ENCODE measurements around the gene RTKN2.

The RTKN2 gene

DNA sequence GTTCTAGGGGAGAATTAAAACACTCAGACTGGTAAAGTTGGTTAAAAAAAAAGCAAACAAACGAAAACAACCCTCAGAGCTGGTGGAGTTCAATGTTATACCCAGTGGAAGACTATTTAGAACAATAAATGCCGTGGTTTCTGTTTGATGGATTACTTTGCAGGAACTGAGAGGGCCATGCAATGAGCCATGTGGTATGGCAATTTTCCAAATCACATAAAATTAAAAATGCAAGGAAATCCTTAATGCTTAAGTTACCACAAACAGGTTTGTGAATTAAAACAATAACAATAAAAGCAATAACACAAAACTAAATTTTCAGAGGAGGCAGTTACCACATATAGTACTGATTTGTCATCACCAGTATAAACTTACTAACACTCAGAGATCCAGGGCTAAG is 96.9 kb downstream of the RTKN2 start:
- DNase-seq (ENCODE audit: low spot score): no peak

DNA sequence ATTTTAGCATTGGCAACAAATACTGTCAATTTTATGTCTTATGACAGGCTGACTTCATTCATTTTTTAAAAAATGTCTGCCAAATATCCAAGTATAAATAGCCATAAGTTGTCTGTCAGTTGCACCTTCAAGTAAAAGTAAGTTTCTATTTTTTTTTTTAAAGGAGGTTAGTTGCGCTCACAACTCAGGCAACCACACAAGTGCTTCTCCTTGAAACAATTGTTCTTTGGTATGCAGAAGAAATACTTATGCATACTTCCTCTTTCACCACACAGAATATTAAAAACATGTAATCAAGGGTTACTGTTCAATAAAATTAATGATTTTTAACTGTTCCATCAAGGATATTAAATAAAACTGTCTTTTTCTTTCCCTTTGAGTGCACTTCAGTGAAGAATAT is 97.9 kb downstream of the RTKN2 start:
- no peak for DNase-seq (ENCODE audit: low spot score)

DNA sequence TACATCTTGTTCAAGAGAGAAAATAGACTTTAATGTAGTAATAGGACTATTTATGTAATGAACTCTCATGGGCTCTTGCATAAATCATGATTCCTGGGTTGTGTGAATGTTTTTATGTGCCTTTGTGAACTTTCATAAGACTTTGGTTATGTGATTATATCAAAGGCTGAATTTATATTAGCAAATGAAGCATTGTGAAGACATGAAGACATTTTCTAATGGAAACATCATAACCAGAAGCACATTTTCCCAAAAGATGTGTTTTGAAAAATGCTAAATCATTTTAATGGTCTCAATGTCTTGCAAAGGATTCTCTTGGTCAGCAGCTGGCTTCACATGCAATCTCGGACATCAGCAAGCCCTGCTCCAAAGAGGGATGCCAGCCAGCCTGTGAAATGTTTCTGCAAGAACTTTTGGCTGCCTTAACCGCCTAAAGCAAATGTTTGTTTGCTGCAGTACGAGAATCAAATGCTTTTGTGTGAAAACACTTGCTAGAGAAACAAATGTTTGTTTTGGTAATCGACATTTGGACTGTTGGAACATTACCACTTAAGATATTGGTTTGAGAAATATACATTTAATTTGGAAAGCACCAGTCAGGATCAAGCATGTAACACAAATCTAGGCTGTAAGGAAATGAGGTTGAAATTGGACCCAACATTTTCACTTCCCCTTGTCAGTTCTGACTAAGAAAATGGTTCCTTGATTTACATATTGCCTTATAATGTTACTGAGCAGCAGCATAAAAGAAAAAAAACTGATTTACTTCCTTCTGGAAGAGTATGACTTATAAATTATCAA is 102.1 kb downstream of the RTKN2 start:
- DNase-seq (ENCODE audit: low spot score): no peak

DNA sequence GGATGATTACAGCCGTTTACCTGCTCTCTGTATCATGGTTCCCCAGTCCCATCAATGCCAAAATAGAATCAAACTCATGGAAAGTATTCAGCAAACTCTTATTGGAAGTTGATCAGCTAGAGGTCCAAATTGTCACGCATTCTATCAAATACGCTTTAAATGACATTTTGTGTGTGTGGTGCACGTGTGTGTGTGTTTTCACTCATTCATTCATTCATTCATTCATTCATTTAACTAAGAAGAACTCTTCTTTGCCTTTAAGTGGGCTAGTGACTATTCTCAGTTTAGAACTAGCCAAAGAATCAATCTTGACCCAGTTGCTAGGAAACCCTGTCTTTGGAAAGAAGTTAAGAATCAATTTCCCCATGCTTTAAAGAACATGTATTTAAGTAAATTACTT is 102.8 kb downstream of the RTKN2 start:
- DNase-seq (ENCODE audit: low spot score): no peak

DNA sequence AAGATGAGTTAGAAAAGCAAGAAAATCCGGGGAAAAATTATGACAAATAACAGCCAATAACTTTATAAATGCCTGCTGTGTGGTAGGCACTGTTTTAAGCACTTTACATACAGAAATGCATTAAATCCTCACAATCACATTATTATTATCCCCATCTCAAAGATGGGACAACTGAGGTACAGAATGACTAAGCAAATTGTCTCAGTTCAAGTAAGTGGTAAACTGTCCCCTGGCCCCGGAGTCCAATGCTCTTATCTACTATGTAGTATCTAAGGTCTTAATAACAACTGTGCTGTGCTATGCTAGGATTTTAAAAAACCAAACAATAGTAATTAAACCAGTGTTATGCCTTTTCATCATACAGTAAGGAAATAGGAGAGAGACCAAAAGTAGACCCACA is 105.6 kb downstream of the RTKN2 start:
- no peak for DNase-seq (ENCODE audit: low spot score)

DNA sequence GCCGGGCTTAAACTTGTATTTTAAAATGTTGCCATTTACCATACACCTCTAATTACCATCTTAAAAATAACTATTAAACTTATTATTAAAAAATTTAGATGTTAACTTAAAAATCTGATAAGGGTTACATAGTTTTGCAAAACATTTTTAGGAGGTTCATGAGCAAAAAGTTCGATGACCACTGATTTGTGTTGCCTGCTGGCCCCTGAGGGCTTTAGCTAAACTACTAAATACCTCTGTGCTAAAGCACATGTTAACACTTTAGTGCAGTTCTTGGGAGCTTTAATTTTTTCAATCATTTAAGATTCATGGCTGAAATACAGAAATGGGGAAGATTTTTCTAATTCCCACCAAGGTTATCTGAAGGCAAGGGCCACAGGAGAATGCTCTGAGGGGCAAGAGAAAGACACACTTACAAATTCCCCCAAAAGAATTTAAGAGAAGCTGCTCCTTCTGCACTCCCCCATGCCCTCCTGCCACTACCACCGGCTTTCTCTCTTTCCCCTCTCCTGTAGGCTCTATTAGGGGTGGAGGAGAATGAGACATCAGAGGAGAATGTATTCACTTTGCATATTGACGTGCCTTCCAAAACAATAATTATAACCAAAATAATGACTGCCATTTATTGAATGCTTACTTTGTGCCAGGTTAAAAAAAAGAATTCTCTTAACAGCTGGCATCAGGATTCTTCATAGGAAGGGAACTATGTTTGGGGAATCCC is 106.2 kb downstream of the RTKN2 start:
- no peak for DNase-seq (ENCODE audit: low spot score)

DNA sequence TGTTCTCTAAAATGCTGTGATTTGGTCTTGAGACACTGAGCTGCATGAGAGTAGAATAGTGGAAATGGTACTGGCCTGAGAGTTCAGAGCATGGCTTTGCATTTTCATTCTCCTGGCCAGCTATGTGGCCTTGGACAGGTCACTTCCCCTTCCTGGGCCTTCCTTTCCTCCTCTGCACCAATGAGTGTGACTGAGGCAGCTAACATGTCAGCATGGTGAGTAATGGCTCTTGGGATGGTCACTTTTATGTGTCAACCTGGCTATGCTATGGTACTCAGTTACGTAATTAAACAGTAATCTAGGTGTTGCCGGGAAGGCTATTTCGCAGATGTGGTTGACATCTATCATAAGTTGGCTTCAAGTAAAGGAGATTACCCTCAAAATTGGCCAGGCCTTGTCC is 109.3 kb downstream of the RTKN2 start:
- DNase-seq (ENCODE audit: low spot score): no peak

DNA sequence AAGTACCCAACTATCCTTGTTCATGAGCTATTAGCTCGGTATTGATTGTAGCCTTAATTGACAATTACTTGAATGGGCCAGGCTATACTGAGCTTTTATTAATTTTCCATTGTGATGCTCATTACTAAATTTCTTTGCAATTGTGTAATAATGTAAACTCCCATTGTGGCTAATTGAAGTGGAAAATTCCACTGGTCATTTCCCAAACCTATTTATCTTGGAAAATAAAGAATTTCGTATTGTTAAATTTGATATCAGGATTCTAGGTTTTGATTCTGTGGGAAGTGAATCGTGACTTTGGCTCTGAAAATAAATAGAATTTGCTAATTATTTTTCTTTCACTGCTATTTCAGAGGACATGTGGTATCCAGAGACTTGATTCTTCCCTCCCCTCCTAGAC is 111.0 kb downstream of the RTKN2 start:
- no peak for DNase-seq (ENCODE audit: low spot score)

DNA sequence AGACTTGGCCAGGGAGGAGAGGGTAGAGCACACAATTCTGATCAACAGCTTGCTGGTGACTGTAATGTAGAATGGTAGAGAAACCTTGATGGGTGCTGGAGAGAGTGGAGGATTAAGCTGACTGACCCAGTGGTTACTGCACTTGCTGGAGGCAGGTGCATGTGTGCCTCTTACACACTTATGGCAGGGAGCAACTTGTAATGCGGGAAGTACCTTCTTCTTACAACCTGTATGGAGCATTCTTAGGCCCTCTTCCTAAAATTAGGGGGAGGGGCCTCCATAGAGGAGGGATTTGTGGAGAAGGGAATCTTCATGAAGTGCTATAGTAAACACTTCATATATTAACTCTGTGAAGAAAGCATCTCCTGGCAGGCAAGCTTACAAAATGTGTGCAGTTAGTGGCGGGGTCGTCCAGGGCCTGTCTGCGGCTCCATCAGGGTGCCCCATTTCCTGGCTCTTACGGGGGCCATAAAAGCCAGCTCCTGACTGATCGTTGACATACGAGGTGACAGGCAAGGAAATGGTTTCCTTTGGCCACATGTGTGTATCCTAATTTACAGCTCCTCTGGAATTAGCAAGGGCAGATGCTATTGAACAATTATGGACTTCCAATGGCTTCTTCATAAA is 113.5 kb downstream of the RTKN2 start:
- DNase-seq (ENCODE audit: low spot score): no peak

DNA sequence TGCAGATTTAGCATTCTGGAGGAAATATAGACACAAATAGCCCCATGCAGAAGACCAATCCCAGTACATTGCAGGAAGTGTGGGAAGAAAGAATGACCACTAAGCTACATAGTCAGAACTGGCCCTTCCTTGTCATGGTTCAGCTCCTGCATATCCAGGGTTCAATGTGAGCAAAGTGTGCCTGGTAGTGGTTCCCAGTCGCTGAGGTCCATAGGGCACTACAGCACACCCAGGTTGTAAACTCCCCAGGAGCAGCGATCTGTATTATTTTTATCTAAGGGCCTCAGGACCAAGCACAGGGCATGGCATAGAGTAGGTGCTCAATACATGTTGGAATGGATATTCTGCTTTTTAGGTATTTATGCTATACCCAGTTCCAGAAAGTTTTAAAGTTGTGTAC is 114.4 kb downstream of the RTKN2 start:
- DNase-seq (ENCODE audit: low spot score): no peak

DNA sequence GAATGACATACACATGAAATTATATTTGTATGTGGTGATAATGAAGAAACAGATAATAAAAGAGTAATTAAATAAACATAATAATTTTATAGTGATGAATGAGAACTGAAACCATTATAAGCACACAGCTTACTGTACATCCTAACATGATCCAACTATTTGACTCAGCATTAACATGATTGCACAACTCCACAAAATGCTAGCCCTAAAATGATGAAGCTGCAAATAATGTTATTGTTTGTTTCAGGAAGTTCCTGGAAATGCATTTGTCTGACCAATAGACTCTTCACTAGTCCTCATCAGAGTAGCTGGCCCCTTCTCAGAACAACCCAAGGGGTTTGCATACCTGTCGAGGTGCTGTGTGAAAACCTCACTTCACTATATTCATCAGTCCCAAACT is 115.5 kb downstream of the RTKN2 start:
- DNase-seq (ENCODE audit: low spot score): no peak

DNA sequence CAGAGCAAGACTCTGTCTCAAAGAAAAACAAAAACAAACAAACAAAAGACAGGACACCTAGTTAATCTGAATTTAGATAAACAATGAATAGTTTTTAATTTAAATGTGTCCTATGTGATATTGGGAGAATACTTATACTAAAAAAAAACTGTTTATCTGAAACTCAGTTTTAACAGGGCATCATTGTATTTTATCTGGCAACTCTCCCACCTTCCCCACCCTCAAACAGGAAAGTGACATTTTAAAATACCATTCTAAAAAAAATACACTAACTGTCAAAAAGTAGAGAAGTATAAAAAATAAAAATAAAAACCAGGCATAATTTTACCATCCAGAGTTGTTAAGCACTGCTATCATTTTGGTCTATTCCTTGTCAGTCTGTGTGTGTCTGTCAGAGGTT is 119.0 kb downstream of the RTKN2 start:
- DNase-seq (ENCODE audit: low spot score): no peak

DNA sequence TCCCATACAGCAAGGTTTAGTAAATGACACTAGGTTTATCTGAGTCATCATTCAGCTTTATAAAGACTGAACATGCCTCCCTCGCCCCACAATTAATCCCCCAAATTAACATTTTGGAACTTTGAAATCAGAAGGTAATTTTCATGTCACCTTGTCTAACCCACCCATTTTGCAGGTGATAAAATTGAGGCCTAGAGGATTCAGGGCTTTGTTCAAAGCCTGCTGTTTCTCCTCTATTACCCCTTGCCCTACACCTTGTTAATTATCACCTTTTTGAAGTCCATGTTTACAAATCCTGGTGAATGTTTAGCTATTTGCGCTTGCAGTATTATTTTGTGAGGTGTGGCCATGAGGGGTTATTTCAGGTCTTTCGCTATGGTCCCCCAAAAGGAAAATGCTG is 120.5 kb downstream of the RTKN2 start:
- DNase-seq (ENCODE audit: low spot score): no peak

DNA sequence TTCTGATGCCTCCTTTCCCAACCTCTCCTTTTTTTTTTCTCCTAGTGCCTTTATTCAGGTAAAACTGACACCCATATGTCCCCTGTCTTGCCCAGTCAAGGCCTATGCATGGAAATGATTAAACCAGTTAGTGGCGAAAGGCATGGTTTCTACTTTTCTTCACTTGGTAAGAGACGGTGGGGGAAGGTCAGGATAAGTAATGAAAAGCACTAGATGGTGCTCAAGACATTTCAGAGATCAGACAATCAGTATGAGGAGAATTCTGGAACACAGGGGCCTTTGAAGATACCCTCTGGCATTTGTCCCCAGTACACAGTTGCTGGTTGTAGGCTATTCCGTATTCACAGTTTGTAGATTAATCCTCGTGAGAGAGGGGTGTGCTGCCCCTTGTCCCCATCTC is 121.2 kb downstream of the RTKN2 start:
- DNase-seq (ENCODE audit: low spot score): no peak

DNA sequence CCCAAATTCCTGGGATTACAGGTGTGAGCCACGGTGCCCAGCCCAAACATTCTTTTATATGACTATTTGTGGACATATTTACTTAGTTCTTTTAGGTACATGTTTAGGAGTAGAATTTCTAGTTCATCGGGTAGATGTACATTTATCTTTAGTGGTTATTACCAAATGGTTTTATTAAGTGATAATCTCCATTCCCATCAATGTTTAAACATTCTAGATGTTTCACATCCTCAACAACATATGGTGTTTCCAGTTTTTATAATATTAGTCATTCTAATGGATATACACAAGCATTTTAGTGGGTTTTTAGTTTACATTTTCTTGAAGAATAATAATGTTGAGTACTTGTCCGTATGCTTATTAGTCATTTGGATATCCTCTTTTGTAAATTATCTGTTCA is 131.7 kb downstream of the RTKN2 start:
- DNase-seq (ENCODE audit: low spot score): no peak

DNA sequence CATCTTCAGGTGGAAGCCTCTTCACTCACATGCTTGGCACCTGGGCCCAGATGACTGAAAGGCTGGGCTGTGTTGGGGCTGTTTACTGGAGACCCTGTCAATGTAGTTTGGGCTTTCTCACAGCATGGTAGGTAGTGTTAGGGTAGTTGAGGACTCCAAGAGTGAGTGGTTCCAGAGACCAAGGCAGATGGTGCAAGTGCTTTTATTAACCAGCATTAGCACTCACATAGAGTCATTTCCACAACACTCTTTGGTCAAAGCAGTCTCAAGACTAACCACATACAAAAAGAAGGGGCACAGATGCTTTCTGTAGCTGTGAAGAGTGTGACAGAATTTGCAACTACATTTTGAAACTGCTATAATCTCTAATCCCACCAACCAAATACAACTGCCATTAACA is 135.0 kb downstream of the RTKN2 start:
- no peak for DNase-seq (ENCODE audit: low spot score)

Measured in COLO829 (cell line).